OCI-LY3 (cell line): ENCODE data around the gene PAM16.
"Not testable (repeated sequence)": the region's sequence is repeated elsewhere in the genome, so short reads cannot be mapped to it uniquely, and the experiment has no call there.

Experiments used
- H2AFZ ChIP-seq: fragments of 200-600, 300-600 bp; shearing (Covaris generic); 2 replicates; pipeline ENCODE4 v1.6.0; 2014; ENCODE audit warnings: antibody characterized with exemption, low read depth, low read length
- H3K27ac ChIP-seq: fragments of 200-600, 300-600 bp; sonication (generic); 2 replicates; pipeline ENCODE4 v1.5.1; 2014; ENCODE audit warnings: mild to moderate bottlenecking, low read length, moderate library complexity, mixed read lengths
- H3K27me3 ChIP-seq: fragments of 200-600, 300-600 bp; sonication (generic); 2 replicates; pipeline ENCODE4 v1.6.1; 2014; ENCODE audit warnings: low read depth, low read length, mixed read lengths
- H3K36me3 ChIP-seq: fragments of 200-600, 300-600 bp; sonication (generic); replicated peaks from 2 replicates; pipeline ENCODE3; 2014; ENCODE audit warnings: low read depth, low read length, mixed read lengths
- H3K4me1 ChIP-seq: fragments of 300-600, 200-600 bp; sonication (generic); 2 replicates; pipeline ENCODE4 v1.6.1; 2014; ENCODE audit warnings: low read length, mixed read lengths
- H3K4me2 ChIP-seq: fragments of 200-600, 300-600 bp; sonication (generic); 2 replicates; pipeline ENCODE4 v1.6.1; 2014; ENCODE audit warnings: low read length, mixed read lengths
- H3K4me3 ChIP-seq: fragments of 300-600, 200-600 bp; sonication (generic); 2 replicates; pipeline ENCODE4 v1.5.1; 2014; ENCODE audit warnings: antibody characterized with exemption, mild to moderate bottlenecking, low read length, moderate library complexity
- H3K79me2 ChIP-seq: fragments of 300-600, 200-600 bp; shearing (Covaris generic); 2 replicates; pipeline ENCODE4 v1.6.1; 2014; ENCODE audit warnings: mild to moderate bottlenecking, low read length, mixed read lengths
- H3K9ac ChIP-seq: fragments of 300-600, 200-600 bp; shearing (Covaris generic); 2 replicates; pipeline ENCODE4 v1.6.0; 2014; ENCODE audit warnings: mild to moderate bottlenecking, low read length, moderate library complexity
- H3K9me3 ChIP-seq: fragments of 200-600, 300-600 bp; shearing (Covaris generic); 2 replicates; pipeline ENCODE4 v1.6.1; 2014; ENCODE audit warnings: low read length, mixed read lengths; ENCODE audit not compliant: insufficient read depth
- H4K20me1 ChIP-seq: fragments of 200-600, 300-600 bp; sonication (generic); 2 replicates; pipeline ENCODE4 v1.6.1; 2016; ENCODE audit warnings: low read length, mixed read lengths; ENCODE audit not compliant: insufficient read depth
- CTCF ChIP-seq: fragments of 200-600, 300-600 bp; sonication (generic); IDR thresholded peaks from 2 replicates; pipeline ENCODE4 v1.5.1; 2014; ENCODE audit warnings: antibody characterized with exemption, low read length, low read depth
- EZH2phosphoT487 ChIP-seq: fragments of 200-600 bp; shearing (Covaris generic); IDR thresholded peaks from 2 replicates; pipeline ENCODE4 v1.6.1; 2018; ENCODE audit warnings: antibody characterized with exemption, mixed run types, low read depth

Gene PAM16

GRCh38 chr16:4334724-4335495 is 16.2 kb downstream of the PAM16 start:
- no peaks in the 10 kb centered on the region for H4K20me1 ChIP-seq
- no peak overlapping the region for H3K9ac ChIP-seq

DNA sequence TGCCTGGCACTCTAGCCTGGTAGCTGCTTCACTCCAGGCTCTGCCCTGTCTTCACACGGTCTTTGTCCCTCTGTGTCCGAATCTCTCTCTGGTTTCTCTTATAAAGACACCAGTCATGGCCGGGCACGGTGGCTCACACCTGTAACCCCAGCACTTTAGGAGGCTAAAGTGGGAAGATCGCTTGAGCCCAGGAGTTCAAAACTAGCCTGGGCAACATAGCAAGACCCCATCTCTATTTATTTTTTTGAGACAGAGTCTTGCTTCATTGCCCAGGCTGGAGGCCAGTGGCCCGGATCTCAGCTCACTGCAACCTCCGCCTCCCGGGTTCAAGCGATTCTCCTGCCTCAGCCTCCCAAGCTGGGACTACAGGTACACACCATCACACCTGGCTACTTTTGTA is 17.4 kb downstream of the PAM16 start:
- not testable (repeated sequence) for H3K27ac ChIP-seq, H3K27me3 ChIP-seq, H3K4me2 ChIP-seq, H3K36me3 ChIP-seq, H3K4me3 ChIP-seq, H3K4me1 ChIP-seq, H3K9ac ChIP-seq, H3K9me3 ChIP-seq, H4K20me1 ChIP-seq, H3K79me2 ChIP-seq, H2AFZ ChIP-seq

More at GRCh38 chr16:4334724-4335495, 16.2 kb downstream of the PAM16 start:
- Histone ChIP-seq H3K4me3 (no peak overlapping the region), H3K4me1 (no peaks in the 10 kb centered on the region), H3K36me3 (peaks cover 2% of the 10 kb centered on the region), H3K9me3 (no peaks in the 10 kb centered on the region), H3K27ac (no peak overlapping the region), H3K4me2 (no peak overlapping the region), H2AFZ (no peak overlapping the region), H3K79me2 (no peaks in the 10 kb centered on the region), H3K27me3 (no peaks in the 10 kb centered on the region)
- TF ChIP-seq EZH2phosphoT487 (no peak), CTCF (no peak)

- H2AFZ ChIP-seq, result no peak overlapping the region
- no peaks in the 10 kb centered on the region for H3K9me3 ChIP-seq
- peaks cover 7% of the 10 kb centered on the region for H3K4me1 ChIP-seq
- no peaks in the 10 kb centered on the region for H4K20me1 ChIP-seq
- H3K9ac ChIP-seq, result no peak overlapping the region
- H3K4me3 ChIP-seq, result no peak overlapping the region
- H3K79me2 ChIP-seq, result no peaks in the 10 kb centered on the region
- H3K27me3 ChIP-seq, result no peaks in the 10 kb centered on the region
- H3K27ac ChIP-seq, result no peak overlapping the region
- H3K36me3 ChIP-seq, result no peaks in the 10 kb centered on the region
- TF ChIP-seq CTCF (no peak), EZH2phosphoT487 (no peak)
- no peak overlapping the region for H3K4me2 ChIP-seq
Observed at GRCh38 chr16:4333308-4333638, 17.8 kb downstream of the PAM16 start.

DNA sequence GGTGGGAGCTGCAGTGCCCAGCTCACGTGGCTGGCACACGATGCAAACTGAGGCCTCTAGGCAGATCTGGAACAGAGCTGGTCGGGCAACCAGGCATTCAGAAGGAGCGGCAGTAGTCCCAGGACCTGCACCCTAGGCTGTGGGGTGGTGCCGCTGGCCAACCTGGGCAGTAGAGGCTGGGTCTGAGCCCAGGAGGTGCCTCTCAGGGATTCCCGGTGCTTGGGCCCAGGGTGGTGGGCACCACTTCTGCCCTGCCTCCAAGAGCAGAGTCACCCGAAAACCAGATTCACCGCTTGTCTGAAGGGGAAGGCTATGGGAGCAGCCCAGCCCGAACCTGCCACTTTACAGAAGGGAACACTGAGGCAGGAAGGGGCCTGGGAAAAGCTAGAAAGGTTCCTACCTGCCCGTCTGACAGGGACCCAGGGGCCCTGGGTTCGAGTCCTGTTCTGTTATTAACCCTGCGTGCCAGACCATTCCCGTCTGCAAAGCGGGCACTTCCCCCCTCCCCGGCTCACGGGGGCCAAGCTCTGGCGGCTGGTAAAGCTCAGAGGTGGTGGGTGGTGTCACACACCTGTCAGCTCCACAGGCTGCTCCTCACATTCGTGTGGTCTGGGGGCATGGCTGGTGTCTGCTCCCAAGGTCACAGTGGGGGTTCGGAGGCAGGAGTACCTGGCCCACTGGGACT is 18.4 kb downstream of the PAM16 start:
- H4K20me1 ChIP-seq, result no peaks in the 10 kb centered on the region
- no peak for TF ChIP-seq CTCF
- TF ChIP-seq EZH2phosphoT487, result no peak
- no peak overlapping the region for H2AFZ ChIP-seq
- H3K36me3 ChIP-seq, result no peaks in the 10 kb centered on the region
- no peaks in the 10 kb centered on the region for H3K9me3 ChIP-seq
- no peaks in the 10 kb centered on the region for H3K27me3 ChIP-seq
- no peak overlapping the region for H3K4me2 ChIP-seq
- no peaks in the 10 kb centered on the region for H3K79me2 ChIP-seq
- H3K4me1 ChIP-seq, result peaks cover 8% of the 10 kb centered on the region
- no peak overlapping the region for H3K9ac ChIP-seq
- no peak overlapping the region for H3K27ac ChIP-seq
- H3K4me3 ChIP-seq, result no peak overlapping the region
